OCI-LY1 (cell line): Measurements from ENCODE around the gene PDCD1LG2.
"Not testable (repeated sequence)": the region's sequence is repeated elsewhere in the genome, so short reads cannot be mapped to it uniquely, and the experiment has no call there.

Experiments used
- H2AFZ ChIP-seq: fragments of 200-600 bp; sonication (generic), shearing (Covaris generic); 2 replicates; pipeline ENCODE4 v1.6.0; 2014; ENCODE audit warnings: antibody characterized with exemption, mild to moderate bottlenecking, low read length
- H3F3A ChIP-seq: fragments of 200-600 bp; sonication (generic), shearing (Covaris generic); 2 replicates; pipeline ENCODE4 v1.6.0; 2014; ENCODE audit warnings: mild to moderate bottlenecking, antibody characterized with exemption, low read length, moderate library complexity; ENCODE audit not compliant: insufficient read depth
- H3K27ac ChIP-seq: fragments of 200-600 bp; sonication (generic); 2 replicates; pipeline ENCODE4 v1.5.1; 2014; ENCODE audit warnings: low read length, mixed run types, mild to moderate bottlenecking, low read depth; ENCODE audit not compliant: poor library complexity, severe bottlenecking
- H3K27me3 ChIP-seq: fragments of 200-600 bp; sonication (generic); 2 replicates; pipeline ENCODE4 v1.6.0; 2014; ENCODE audit warnings: antibody characterized with exemption, mild to moderate bottlenecking, low read length, moderate library complexity; ENCODE audit not compliant: insufficient read depth
- H3K36me3 ChIP-seq: fragments of 200-600 bp; sonication (generic); 2 replicates; pipeline ENCODE4 v1.6.1; 2014; ENCODE audit warnings: mild to moderate bottlenecking, antibody characterized with exemption, low read length, moderate library complexity, mixed read lengths; ENCODE audit not compliant: insufficient read depth
- H3K4me1 ChIP-seq: fragments of 200-600 bp; sonication (generic); 2 replicates; pipeline ENCODE4 v1.5.1; 2014; ENCODE audit warnings: mild to moderate bottlenecking, low read length, moderate library complexity; ENCODE audit not compliant: insufficient read depth, severe bottlenecking
- H3K4me2 ChIP-seq: fragments of 200-600 bp; sonication (generic), shearing (Covaris generic); 2 replicates; pipeline ENCODE4 v1.6.1; 2014; ENCODE audit warnings: low read length
- H3K4me3 ChIP-seq: fragments of 200-600 bp; sonication (generic); 2 replicates; pipeline ENCODE4 v1.5.1; 2014; ENCODE audit warnings: low read length, low read depth, mild to moderate bottlenecking, mixed read lengths; ENCODE audit not compliant: poor library complexity, severe bottlenecking
- H3K79me2 ChIP-seq: fragments of 200-600 bp; shearing (Covaris generic); 2 replicates; pipeline ENCODE4 v1.6.1; 2016; ENCODE audit warnings: mixed run types, low read length, mixed read lengths; ENCODE audit not compliant: insufficient read depth
- H3K9ac ChIP-seq: fragments of 200-600 bp; sonication (generic), shearing (Covaris generic); 2 replicates; pipeline ENCODE4 v1.6.1; 2014; ENCODE audit warnings: mild to moderate bottlenecking, low read length, mixed read lengths
- H3K9me2 ChIP-seq: fragments of 200-600 bp; sonication (generic), shearing (Covaris generic); 2 replicates; pipeline ENCODE4 v1.6.1; 2014; ENCODE audit warnings: low read depth, mild to moderate bottlenecking, low read length, mixed read lengths
- H3K9me3 ChIP-seq: fragments of 200-600 bp; shearing (Covaris generic); 2 replicates; pipeline ENCODE4 v1.6.1; 2014; ENCODE audit warnings: low read length, mixed read lengths
- H4K20me1 ChIP-seq: fragments of 200-600 bp; sonication (generic), shearing (Covaris generic); 2 replicates; pipeline ENCODE4 v1.6.0; 2016; ENCODE audit warnings: mild to moderate bottlenecking, low read length; ENCODE audit not compliant: insufficient read depth
- CTCF ChIP-seq: fragments of 200-600 bp; sonication (generic), shearing (Covaris generic); IDR thresholded peaks from 2 replicates; pipeline ENCODE4 v1.5.1; 2017; ENCODE audit warnings: mild to moderate bottlenecking, antibody characterized with exemption, low read length, moderate library complexity, mixed read lengths
- EZH2 ChIP-seq: fragments of 200-600 bp; sonication (generic), shearing (Covaris generic); IDR thresholded peaks from 2 replicates; pipeline ENCODE4 v1.8.0; 2017; ENCODE audit warnings: borderline replicate concordance, mixed run types, mild to moderate bottlenecking, antibody characterized with exemption, low read length, moderate library complexity, mixed read lengths

PDCD1LG2 gene

GRCh38 chr9:5493679-5494511, 16.4 kb upstream of the PDCD1LG2 start:
- Histone ChIP-seq H3K9ac (no peak overlapping the region), H3K27ac (no peak overlapping the region), H3F3A (no peaks in the 10 kb centered on the region), H3K4me3 (no peak overlapping the region), H3K4me1 (no peaks in the 10 kb centered on the region), H3K27me3 (no peaks in the 10 kb centered on the region), H3K9me2 (no peaks in the 10 kb centered on the region), H3K36me3 (no peaks in the 10 kb centered on the region), H3K4me2 (no peak overlapping the region), H2AFZ (no peak overlapping the region), H4K20me1 (no peaks in the 10 kb centered on the region), H3K79me2 (no peaks in the 10 kb centered on the region), H3K9me3 (no peaks in the 10 kb centered on the region)
- TF ChIP-seq EZH2: no peak
- no peak for TF ChIP-seq CTCF

GRCh38 chr9:5494765-5495164, 15.6 kb upstream of the PDCD1LG2 start:
- not testable (repeated sequence) for H3K4me1 ChIP-seq, H3K27me3 ChIP-seq, H3K9me3 ChIP-seq, H3K4me3 ChIP-seq, H3K36me3 ChIP-seq, H3K27ac ChIP-seq, H4K20me1 ChIP-seq, H3K9ac ChIP-seq, H3K9me2 ChIP-seq, H2AFZ ChIP-seq, H3F3A ChIP-seq, H3K79me2 ChIP-seq, H3K4me2 ChIP-seq

- no peaks in the 10 kb centered on the region for H3K4me1 ChIP-seq
- no peak overlapping the region for H2AFZ ChIP-seq
- H3K4me3 ChIP-seq: no peak overlapping the region
- no peak overlapping the region for H3K4me2 ChIP-seq
- H3F3A ChIP-seq: no peaks in the 10 kb centered on the region
- no peaks in the 10 kb centered on the region for H3K36me3 ChIP-seq
- H4K20me1 ChIP-seq: no peaks in the 10 kb centered on the region
- H3K9me2 ChIP-seq: no peaks in the 10 kb centered on the region
- H3K9ac ChIP-seq: no peak overlapping the region
- H3K79me2 ChIP-seq: no peaks in the 10 kb centered on the region
- peaks cover 2% of the 10 kb centered on the region; the same call in 1 of the 2 replicates for H3K9me3 ChIP-seq
- H3K27me3 ChIP-seq: no peaks in the 10 kb centered on the region
- TF ChIP-seq CTCF: no peak
- TF ChIP-seq EZH2: no peak
- H3K27ac ChIP-seq: no peak overlapping the region
These were observed 11.2 kb upstream of the PDCD1LG2 start for GRCh38 chr9:5499157-5499556.

- Histone ChIP-seq H3K4me3 (no peak overlapping the region), H2AFZ (no peak overlapping the region), H3K9me2 (no peaks in the 10 kb centered on the region), H3K27ac (no peak overlapping the region), H3K36me3 (no peaks in the 10 kb centered on the region), H3K79me2 (no peaks in the 10 kb centered on the region), H3K4me2 (no peak overlapping the region), H3F3A (no peaks in the 10 kb centered on the region), H3K9me3 (peaks cover 2% of the 10 kb centered on the region; the same call in 1 of the 2 replicates), H3K9ac (no peak overlapping the region), H3K4me1 (no peaks in the 10 kb centered on the region), H4K20me1 (no peaks in the 10 kb centered on the region), H3K27me3 (no peaks in the 10 kb centered on the region)
- TF ChIP-seq EZH2: no peak
- no peak for TF ChIP-seq CTCF
These were observed 10.4 kb upstream of the PDCD1LG2 start for GRCh38 chr9:5499889-5500398.
